ENCODE results near the gene SLC25A24.
A peak's percentile ranks its signal among the peaks of the same experiment; 100 is the strongest.

SLC25A24 gene

DNA sequence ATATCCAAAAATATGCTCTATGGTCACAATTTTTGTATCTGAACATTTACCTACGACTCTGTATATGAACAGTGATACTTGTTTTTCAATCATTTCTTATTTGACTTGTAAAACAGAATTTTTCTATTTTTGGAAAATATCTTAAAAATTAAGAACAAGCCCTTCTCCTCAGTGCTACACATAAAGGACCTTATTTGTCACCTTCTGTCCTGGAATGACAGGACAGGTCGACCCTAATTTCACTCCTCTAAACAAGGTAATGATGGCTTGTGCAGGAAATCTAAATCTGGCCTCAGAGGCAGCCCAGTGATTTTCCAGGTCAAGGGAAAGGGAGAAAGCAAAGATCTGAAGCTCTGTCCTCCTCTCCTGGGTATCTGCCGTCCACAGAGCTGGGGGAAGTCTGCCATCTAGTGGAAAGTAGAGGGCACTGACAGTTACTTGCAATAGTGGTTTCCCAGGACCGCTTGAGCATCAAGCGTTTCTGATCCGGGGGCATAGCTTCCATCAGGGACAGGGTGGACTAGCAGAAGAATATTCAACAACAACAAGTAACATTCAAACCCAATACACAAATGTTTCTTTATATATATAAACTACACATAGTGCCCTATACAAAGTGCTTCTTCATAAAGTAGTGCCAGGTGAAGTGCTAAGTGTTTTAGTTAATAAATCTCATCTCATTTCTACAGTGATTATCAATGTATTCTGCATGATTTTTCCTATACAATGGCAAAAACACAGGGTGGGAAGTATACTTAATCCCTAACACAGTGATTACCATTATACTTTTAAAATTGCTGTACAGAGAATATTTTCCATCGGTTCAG lies 74.6 kb downstream of the SLC25A24 start:
- Histone ChIP-seq H3K36me3 (ENCODE audit: control insufficient read depth, low read length) (no peaks in the 10 kb centered on the region), H3K4me1 (ENCODE audit: control insufficient read depth, low read length) (peaks cover 9% of the 10 kb centered on the region), H3K9me3 (ENCODE audit: control insufficient read depth, insufficient read depth, low read length) (no peaks in the 10 kb centered on the region), H3K27ac (ENCODE audit: low read depth, low read length) (no peak overlapping the region), H3F3A (ENCODE audit: control insufficient read depth, insufficient read depth) (no peaks in the 10 kb centered on the region), H3K79me2 (ENCODE audit: control insufficient read depth, low read length) (no peaks in the 10 kb centered on the region), H3K27me3 (ENCODE audit: control insufficient read depth, low read length) (no peaks in the 10 kb centered on the region), H4K20me1 (ENCODE audit: control insufficient read depth, insufficient read depth, low read depth, low read length) (no peaks in the 10 kb centered on the region), H3K9me2 (replicated peaks; ENCODE audit: control insufficient read depth, low read length) (no peaks in the 10 kb centered on the region), H3K4me3 (ENCODE audit: low read length) (no peak overlapping the region), H3K4me2 (ENCODE audit: low read length) (peak overlapping the region; percentile 30; the same call in 1 of the 2 replicates)
- TF ChIP-seq, protein P1, sequence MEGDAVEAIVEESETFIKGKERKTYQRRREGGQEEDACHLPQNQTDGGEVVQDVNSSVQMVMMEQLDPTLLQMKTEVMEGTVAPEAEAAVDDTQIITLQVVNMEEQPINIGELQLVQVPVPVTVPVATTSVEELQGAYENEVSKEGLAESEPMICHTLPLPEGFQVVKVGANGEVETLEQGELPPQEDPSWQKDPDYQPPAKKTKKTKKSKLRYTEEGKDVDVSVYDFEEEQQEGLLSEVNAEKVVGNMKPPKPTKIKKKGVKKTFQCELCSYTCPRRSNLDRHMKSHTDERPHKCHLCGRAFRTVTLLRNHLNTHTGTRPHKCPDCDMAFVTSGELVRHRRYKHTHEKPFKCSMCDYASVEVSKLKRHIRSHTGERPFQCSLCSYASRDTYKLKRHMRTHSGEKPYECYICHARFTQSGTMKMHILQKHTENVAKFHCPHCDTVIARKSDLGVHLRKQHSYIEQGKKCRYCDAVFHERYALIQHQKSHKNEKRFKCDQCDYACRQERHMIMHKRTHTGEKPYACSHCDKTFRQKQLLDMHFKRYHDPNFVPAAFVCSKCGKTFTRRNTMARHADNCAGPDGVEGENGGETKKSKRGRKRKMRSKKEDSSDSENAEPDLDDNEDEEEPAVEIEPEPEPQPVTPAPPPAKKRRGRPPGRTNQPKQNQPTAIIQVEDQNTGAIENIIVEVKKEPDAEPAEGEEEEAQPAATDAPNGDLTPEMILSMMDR (IDR thresholded peaks at IDR 0.05; ENCODE audit: low read depth, low read length, poor library complexity, severe bottlenecking) = peak; percentile 80
- no peak for TF ChIP-seq EZH2phosphoT487 (IDR thresholded peaks at IDR 0.05; ENCODE audit: borderline replicate concordance, low read length)

DNA sequence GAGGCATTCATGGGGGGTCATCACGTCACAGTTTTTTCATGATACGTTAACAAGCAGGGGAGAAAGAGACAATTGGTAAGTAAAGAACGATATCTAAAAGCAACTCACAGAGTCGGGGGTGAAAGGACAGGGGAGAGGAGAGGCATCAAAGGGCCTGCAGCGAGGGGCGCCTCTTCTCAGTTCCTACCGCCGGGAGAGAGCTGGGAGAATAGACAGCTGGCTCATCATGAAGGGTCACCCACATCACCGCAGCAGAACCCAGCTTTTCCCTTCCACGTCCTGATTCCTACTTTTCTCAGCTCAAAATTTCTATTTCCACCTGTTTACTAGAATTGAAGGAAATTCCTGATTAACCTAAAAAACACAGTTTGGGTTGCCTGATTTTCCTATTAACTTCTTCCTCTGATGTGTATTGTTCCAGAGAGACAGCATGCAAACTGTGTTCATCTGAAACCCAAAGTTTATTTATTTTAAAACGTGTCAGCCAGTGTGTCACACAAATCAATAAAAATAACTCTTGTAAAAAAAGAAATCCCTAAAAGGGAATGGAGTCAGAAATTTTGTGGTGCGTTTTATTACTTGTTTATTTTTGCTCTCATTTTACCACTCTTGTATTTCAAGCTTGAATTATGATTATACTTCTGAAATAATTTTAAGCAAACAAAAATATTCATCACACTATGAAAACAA lies 75.4 kb downstream of the SLC25A24 start:
- Histone ChIP-seq H3K4me3 (ENCODE audit: low read length) (no peak overlapping the region), H3K27ac (ENCODE audit: low read depth, low read length) (no peak overlapping the region)

GRCh38 chr1:108124023-108124422 lies 76.1 kb downstream of the SLC25A24 start:
- H4K20me1 ChIP-seq (ENCODE audit: control insufficient read depth, insufficient read depth, low read depth, low read length) = no peaks in the 10 kb centered on the region
- no peak overlapping the region for H3K27ac ChIP-seq (ENCODE audit: low read depth, low read length)
- H3K36me3 ChIP-seq (ENCODE audit: control insufficient read depth, low read length) = no peaks in the 10 kb centered on the region
- TF ChIP-seq, protein P1 (IDR thresholded peaks at IDR 0.05; ENCODE audit: low read depth, low read length, poor library complexity, severe bottlenecking) = no peak
- no peak for TF ChIP-seq EZH2phosphoT487 (IDR thresholded peaks at IDR 0.05; ENCODE audit: borderline replicate concordance, low read length)
- H3K27me3 ChIP-seq (ENCODE audit: control insufficient read depth, low read length) = peaks cover 10% of the 10 kb centered on the region; the same call in 1 of the 2 replicates
- no peaks in the 10 kb centered on the region for H3F3A ChIP-seq (ENCODE audit: control insufficient read depth, insufficient read depth)
- no peaks in the 10 kb centered on the region for H3K79me2 ChIP-seq (ENCODE audit: control insufficient read depth, low read length)
- no peaks in the 10 kb centered on the region for H3K9me2 ChIP-seq (replicated peaks; ENCODE audit: control insufficient read depth, low read length)
- H3K9me3 ChIP-seq (ENCODE audit: control insufficient read depth, insufficient read depth, low read length) = no peaks in the 10 kb centered on the region
- H3K4me2 ChIP-seq (ENCODE audit: low read length) = no peak overlapping the region
- peaks cover 9% of the 10 kb centered on the region for H3K4me1 ChIP-seq (ENCODE audit: control insufficient read depth, low read length)
- no peak overlapping the region for H3K4me3 ChIP-seq (ENCODE audit: low read length)

More for the DNA sequence above, 75.4 kb downstream of the SLC25A24 start:
- Histone ChIP-seq H3K9me3 (ENCODE audit: control insufficient read depth, insufficient read depth, low read length) (no peaks in the 10 kb centered on the region), H4K20me1 (ENCODE audit: control insufficient read depth, insufficient read depth, low read depth, low read length) (no peaks in the 10 kb centered on the region), H3K36me3 (ENCODE audit: control insufficient read depth, low read length) (no peaks in the 10 kb centered on the region), H3K4me1 (ENCODE audit: control insufficient read depth, low read length) (peaks cover 9% of the 10 kb centered on the region), H3K4me2 (ENCODE audit: low read length) (peak overlapping the region; percentile 30; the same call in 1 of the 2 replicates), H3K27me3 (ENCODE audit: control insufficient read depth, low read length) (peaks cover 5% of the 10 kb centered on the region; the same call in 1 of the 2 replicates), H3F3A (ENCODE audit: control insufficient read depth, insufficient read depth) (no peaks in the 10 kb centered on the region), H3K79me2 (ENCODE audit: control insufficient read depth, low read length) (no peaks in the 10 kb centered on the region), H3K9me2 (replicated peaks; ENCODE audit: control insufficient read depth, low read length) (no peaks in the 10 kb centered on the region)
- TF ChIP-seq, protein P1 (IDR thresholded peaks at IDR 0.05; ENCODE audit: low read depth, low read length, poor library complexity, severe bottlenecking) = no peak
- TF ChIP-seq EZH2phosphoT487 (IDR thresholded peaks at IDR 0.05; ENCODE audit: borderline replicate concordance, low read length) = no peak

Measured in DOHH2 (cell line).